Neuronal stem cell (in vitro differentiated cells): Measurements from ENCODE around the gene CLCN2.

Experiments
- DNase-seq: peaks from one replicate; pipeline ENCODE4 v3.0.0-alpha.2; 2013; ENCODE audit warnings: low spot score
- H2AFZ ChIP-seq: one replicate; pipeline ENCODE4 v1.6.1; 2013; ENCODE audit warnings: mild to moderate bottlenecking, low read length, inconsistent platforms
- H2AK5ac ChIP-seq: 2 replicates; pipeline ENCODE4 v1.6.1; 2013; ENCODE audit warnings: low read depth, mild to moderate bottlenecking, inconsistent platforms, low read length, moderate library complexity, mixed read lengths
- H2BK120ac ChIP-seq: 2 replicates; pipeline ENCODE4 v1.6.1; 2013; ENCODE audit warnings: low read depth, mild to moderate bottlenecking, inconsistent platforms, low read length, moderate library complexity, mixed read lengths
- H2BK12ac ChIP-seq: one replicate; pipeline ENCODE4 v1.6.1; 2013; ENCODE audit warnings: low read length, inconsistent platforms
- H2BK15ac ChIP-seq: 2 replicates; pipeline ENCODE4 v1.6.1; 2013; ENCODE audit warnings: mild to moderate bottlenecking, low read length, inconsistent platforms, mixed read lengths
- H2BK5ac ChIP-seq: one replicate; pipeline ENCODE4 v1.6.1; 2013; ENCODE audit warnings: inconsistent platforms, mild to moderate bottlenecking, low read length, moderate library complexity
- H3K14ac ChIP-seq: one replicate; pipeline ENCODE4 v1.6.1; 2013; ENCODE audit warnings: low read length, inconsistent platforms
- H3K18ac ChIP-seq: 2 replicates; pipeline ENCODE4 v1.6.1; 2013; ENCODE audit warnings: low read length, inconsistent platforms
- H3K23ac ChIP-seq: 2 replicates; pipeline ENCODE4 v1.6.1; 2013; ENCODE audit warnings: low read depth, mild to moderate bottlenecking, mixed read lengths, low read length, inconsistent platforms; ENCODE audit not compliant: poor library complexity
- H3K27ac ChIP-seq: replicated peaks from 3 replicates; pipeline ENCODE4 v1.5.1; 2013; ENCODE audit warnings: low read length, inconsistent platforms
- H3K27me3 ChIP-seq, 3 experiments: 2 replicates each; pipeline ENCODE4 v1.6.1; 2013; ENCODE audit warnings: low read length in 3 of 3, mild to moderate bottlenecking in 2 of 3, inconsistent platforms in 1 of 3, low read depth in 1 of 3, mixed read lengths in 1 of 3, moderate library complexity in 1 of 3; ENCODE audit not compliant: control insufficient read depth in 3 of 3, insufficient read depth in 3 of 3
- H3K36me3 ChIP-seq, 2 donors: replicated peaks in 1 of 2; 2 replicates each; pipeline ENCODE4 v1.6.1; 2013; ENCODE audit warnings: low read length in 2 of 2; ENCODE audit not compliant: control insufficient read depth in 2 of 2, insufficient read depth in 2 of 2
- H3K4ac ChIP-seq: 2 replicates; pipeline ENCODE4 v1.6.1; 2013; ENCODE audit warnings: inconsistent platforms, mild to moderate bottlenecking, low read length, moderate library complexity
- H3K4me1 ChIP-seq, 2 donors: 1 replicate in 1 of 2; 2 replicates in 1 of 2; pipeline ENCODE4 v1.6.1; 2013; ENCODE audit warnings: low read length in 2 of 2, low read depth in 1 of 2; ENCODE audit not compliant: control insufficient read depth in 2 of 2, insufficient read depth in 1 of 2
- H3K4me2 ChIP-seq: one replicate; pipeline ENCODE4 v1.6.1; 2013; ENCODE audit warnings: mild to moderate bottlenecking, low read length, inconsistent platforms; ENCODE audit not compliant: insufficient read depth, poor library complexity, severe bottlenecking
- H3K4me3 ChIP-seq, 2 donors: 2 replicates each; pipeline ENCODE4 v1.5.1; 2013; ENCODE audit warnings: low read length in 2 of 2, mild to moderate bottlenecking in 2 of 2, inconsistent platforms in 1 of 2, moderate library complexity in 1 of 2
- H3K79me1 ChIP-seq: one replicate; pipeline ENCODE4 v1.6.1; 2013; ENCODE audit warnings: low read depth, mild to moderate bottlenecking, inconsistent platforms, low read length, moderate library complexity
- H3K9ac ChIP-seq: one replicate; pipeline ENCODE4 v1.6.1; 2013; ENCODE audit warnings: mild to moderate bottlenecking, low read depth, low read length, inconsistent platforms; ENCODE audit not compliant: poor library complexity
- H3K9me3 ChIP-seq, 2 donors: replicated peaks in 1 of 2; 2 replicates each; pipeline versions ENCODE3 to v1.6.1; 2013; ENCODE audit warnings: low read length in 2 of 2, mild to moderate bottlenecking in 2 of 2, inconsistent platforms in 1 of 2, low read depth in 1 of 2, mixed read lengths in 1 of 2, moderate library complexity in 1 of 2; ENCODE audit not compliant: control insufficient read depth in 2 of 2, insufficient read depth in 1 of 2
- H4K8ac ChIP-seq: one replicate; pipeline ENCODE4 v1.6.1; 2013; ENCODE audit warnings: low read depth, mild to moderate bottlenecking, inconsistent platforms, low read length, moderate library complexity
- H4K91ac ChIP-seq: one replicate; pipeline ENCODE4 v1.6.1; 2013; ENCODE audit warnings: low read length, low read depth, mild to moderate bottlenecking, inconsistent platforms; ENCODE audit not compliant: poor library complexity
- WGBS, 2 donors: extraction: QIAGEN DNeasy Blood & Tissue Kit; methylation state at CpG; one replicate each; pipeline ENCODE4 v1.1.7; 2013; ENCODE audit warnings: missing lambda C conversion rate in 2 of 2, mixed read lengths in 1 of 2; ENCODE audit not compliant: insufficient read length in 2 of 2, insufficient replicate concordance in 1 of 2; ENCODE audit errors: extremely low coverage in 2 of 2; 5-methylcytosine and 5-hydroxymethylcytosine counted together

The CLCN2 gene

DNA sequence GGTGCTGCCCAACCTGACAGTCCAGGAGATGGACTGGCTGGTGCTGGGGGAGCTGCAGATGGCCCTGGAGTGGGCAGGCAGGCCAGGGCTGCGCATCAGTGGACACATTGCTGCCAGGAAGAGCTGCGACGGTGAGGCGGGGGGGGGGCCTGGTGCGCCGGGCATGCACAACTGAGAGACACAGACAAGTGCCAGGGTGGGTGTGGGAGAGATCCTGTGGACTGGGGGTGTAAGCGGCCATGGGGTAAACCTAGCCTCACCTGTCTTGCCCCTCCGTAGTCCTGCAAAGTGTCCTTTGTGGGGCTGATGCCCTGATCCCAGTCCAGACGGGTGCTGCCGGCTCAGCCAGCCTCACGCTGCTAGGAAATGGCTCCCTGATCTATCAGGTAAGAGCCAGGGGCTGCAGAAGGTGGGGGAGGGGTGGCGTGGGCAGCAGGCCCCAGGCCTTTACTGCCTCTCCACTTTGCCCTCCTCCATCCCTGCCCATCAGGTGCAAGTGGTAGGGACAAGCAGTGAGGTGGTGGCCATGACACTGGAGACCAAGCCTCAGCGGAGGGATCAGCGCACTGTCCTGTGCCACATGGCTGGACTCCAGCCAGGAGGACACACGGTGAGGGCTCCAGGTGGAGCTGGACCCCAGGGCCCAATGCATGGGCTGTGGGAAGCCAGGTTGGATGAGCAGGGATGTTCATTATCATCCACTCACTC, 21.8 kb upstream of the CLCN2 start:
- H3K18ac ChIP-seq, result peak overlapping the region; percentile 44
- WGBS, 2 donors, result no CpG with 5 or more reads among the region's 15 CpGs
- H2AK5ac ChIP-seq, result peak overlapping the region; percentile 91
- no peak overlapping the region for H3K27ac ChIP-seq
- H2BK12ac ChIP-seq, result peak overlapping the region; percentile 16
- peak overlapping the region; percentile 47 for H3K14ac ChIP-seq
- no peaks in the 10 kb centered on the region for H3K36me3 ChIP-seq
- H4K91ac ChIP-seq, result no peak overlapping the region
- H2AFZ ChIP-seq, result no peak overlapping the region
- no peak overlapping the region for H2BK5ac ChIP-seq
- no peak overlapping the region for H2BK15ac ChIP-seq
- H3K9me3 ChIP-seq, result no peaks in the 10 kb centered on the region
- no peak overlapping the region for H3K23ac ChIP-seq
- H3K27me3 ChIP-seq, result peaks cover 8 to 22% (median 18%) of the 10 kb centered on the region in 3 experiments
- no peak overlapping the region for H3K4me3 ChIP-seq
- H2BK120ac ChIP-seq, result no peak overlapping the region
- peaks cover 17 to 22% of the 10 kb centered on the region in 2 donors for H3K4me1 ChIP-seq
- H3K4ac ChIP-seq, result no peak overlapping the region
- H3K4me2 ChIP-seq, result no peak overlapping the region
- no peak overlapping the region for H4K8ac ChIP-seq
- H3K9ac ChIP-seq, result peak overlapping the region; percentile 50
- H3K79me1 ChIP-seq, result no peaks in the 10 kb centered on the region
- DNase-seq, result no peak

DNA sequence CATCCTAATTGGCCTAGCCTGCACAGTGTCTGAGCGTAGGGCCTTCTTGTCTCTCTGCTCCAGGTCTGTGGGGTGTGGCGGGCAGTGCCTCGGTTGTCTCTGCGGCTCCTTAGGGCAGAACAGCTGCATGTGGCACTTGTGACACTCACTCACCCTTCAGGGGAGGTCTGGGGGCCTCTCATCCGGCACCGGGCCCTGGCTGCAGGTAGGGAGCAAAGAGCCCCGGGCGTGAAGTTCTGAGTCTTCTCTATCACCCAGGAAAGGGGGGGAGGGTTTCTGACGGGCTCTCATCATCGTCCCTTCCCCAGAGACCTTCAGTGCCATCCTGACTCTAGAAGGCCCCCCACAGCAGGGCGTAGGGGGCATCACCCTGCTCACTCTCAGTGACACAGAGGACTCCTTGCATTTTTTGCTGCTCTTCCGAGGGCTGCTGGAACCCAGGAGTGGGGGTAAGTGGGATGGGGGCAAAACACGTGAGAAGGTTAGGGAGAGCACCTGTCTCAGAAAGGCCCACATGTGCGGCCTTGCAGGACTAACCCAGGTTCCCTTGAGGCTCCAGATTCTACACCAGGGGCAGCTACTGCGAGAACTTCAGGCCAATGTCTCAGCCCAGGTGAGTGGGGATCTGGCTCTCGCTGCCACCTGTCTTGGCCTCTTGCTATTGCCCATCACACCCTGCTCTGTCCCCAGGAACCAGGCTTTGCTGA, 21.1 kb upstream of the CLCN2 start:
- Histone ChIP-seq H3K14ac (peak overlapping the region; percentile 47), H4K91ac (no peak overlapping the region), H2BK12ac (no peak overlapping the region), H2BK120ac (no peak overlapping the region), H3K9me3 (no peaks in the 10 kb centered on the region), H3K9ac (peak overlapping the region; percentile 50), H3K79me1 (no peaks in the 10 kb centered on the region), H2AFZ (no peak overlapping the region), H3K4me2 (no peak overlapping the region), H3K18ac (no peak overlapping the region), H2AK5ac (peak overlapping the region; percentile 91), H3K27me3 (peaks cover 8 to 22% (median 18%) of the 10 kb centered on the region in 3 experiments), H2BK15ac (no peak overlapping the region), H3K4ac (no peak overlapping the region), H3K4me1 (peaks cover 24 to 29% of the 10 kb centered on the region in 2 donors), H4K8ac (no peak overlapping the region), H3K4me3 (no peak overlapping the region), H3K36me3 (no peaks in the 10 kb centered on the region), H2BK5ac (no peak overlapping the region), H3K23ac (no peak overlapping the region), H3K27ac (no peak overlapping the region)
- WGBS, 2 donors, result no CpG with 5 or more reads among the region's 16 CpGs
- no peak for DNase-seq

DNA sequence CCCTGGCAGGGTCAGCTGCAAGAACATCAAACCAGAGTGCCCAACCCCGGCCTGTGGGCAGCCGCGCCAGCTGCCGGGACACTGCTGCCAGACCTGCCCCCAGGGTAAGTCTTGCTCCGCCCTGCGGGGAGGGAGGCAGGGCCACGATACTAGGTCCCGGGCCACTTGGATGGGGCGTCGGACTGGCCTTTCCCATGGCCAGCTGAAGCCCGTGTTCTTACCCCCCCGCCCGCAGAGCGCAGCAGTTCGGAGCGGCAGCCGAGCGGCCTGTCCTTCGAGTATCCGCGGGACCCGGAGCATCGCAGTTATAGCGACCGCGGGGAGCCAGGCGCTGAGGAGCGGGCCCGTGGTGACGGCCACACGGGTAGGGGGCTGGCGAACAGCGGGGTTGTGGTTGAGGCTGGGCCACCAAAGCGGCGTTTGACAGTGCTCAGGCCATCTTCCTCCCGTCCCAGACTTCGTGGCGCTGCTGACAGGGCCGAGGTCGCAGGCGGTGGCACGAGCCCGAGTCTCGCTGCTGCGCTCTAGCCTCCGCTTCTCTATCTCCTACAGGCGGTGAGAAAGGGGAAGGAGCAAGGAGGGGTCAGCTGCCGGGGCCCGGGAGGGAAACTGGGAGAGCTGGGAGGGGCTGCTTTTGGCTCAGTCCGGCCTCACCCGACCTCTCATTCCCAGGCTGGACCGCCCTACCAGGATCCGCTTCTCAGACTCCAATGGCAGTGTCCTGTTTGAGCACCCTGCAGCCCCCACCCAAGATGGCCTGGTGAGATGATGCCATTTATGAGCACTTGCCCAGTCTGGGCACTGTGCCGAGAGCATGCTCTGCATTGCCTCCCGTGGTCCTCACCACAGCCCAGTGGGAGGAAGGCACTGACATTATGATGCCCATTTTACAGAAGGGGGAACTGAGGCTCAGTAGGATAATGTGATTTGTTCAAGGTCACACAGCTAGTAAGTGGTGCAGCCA, 20.1 kb upstream of the CLCN2 start:
- Histone ChIP-seq H2BK15ac (peak overlapping the region; percentile 50), H3K36me3 (no peaks in the 10 kb centered on the region), H3K4ac (no peak overlapping the region), H4K91ac (no peak overlapping the region), H3K9me3 (no peaks in the 10 kb centered on the region), H3K4me3 (peak overlapping the region; percentile 45 to 72), H3K14ac (no peak overlapping the region), H3K18ac (peak overlapping the region; percentile 91), H3K23ac (peak overlapping the region; percentile 12), H3K27ac (no peak overlapping the region), H2BK120ac (no peak overlapping the region), H3K4me1 (peaks cover 26 to 32% of the 10 kb centered on the region in 2 donors), H2AK5ac (peak overlapping the region; percentile 47), H3K9ac (peak overlapping the region; percentile 71), H2BK5ac (no peak overlapping the region), H2BK12ac (peak overlapping the region; percentile 14), H3K4me2 (peak overlapping the region; percentile 87), H3K79me1 (no peaks in the 10 kb centered on the region), H2AFZ (peak overlapping the region; percentile 84), H3K27me3 (peaks cover 8 to 22% (median 18%) of the 10 kb centered on the region in 3 experiments), H4K8ac (no peak overlapping the region)
- no peak for DNase-seq
- WGBS, 2 donors, result no CpG with 5 or more reads among the region's 55 CpGs
